Astrocyte of the cerebellum (primary cell): ENCODE results near the gene HEXD.
"Not testable (repeated sequence)": the region's sequence is repeated elsewhere in the genome, so short reads cannot be mapped to it uniquely, and the experiment has no call there.

ENCODE experiments used
- DNase-seq: peaks from one replicate; pipeline ENCODE4 v3.0.0-alpha.2; 2011; ENCODE audit warnings: low read depth
- H3K4me3 ChIP-seq: 2 replicates; pipeline ENCODE4 v1.5.1; 2011; ENCODE audit warnings: mild to moderate bottlenecking, low read depth, low read length, moderate library complexity
- CTCF ChIP-seq: IDR thresholded peaks from 2 replicates; pipeline ENCODE4 v1.5.1; 2012; ENCODE audit warnings: low read length, low read depth, moderate library complexity, mild to moderate bottlenecking; ENCODE audit errors: missing control alignments
- in situ Hi-C: cut with HindIII; loops from 2 replicates; pipeline ENCODE4 v1.10.0; 2017; ENCODE audit warnings: low sequenced_read_pairs

HEXD gene

GRCh38 chr17:82458885-82459424 is 40.8 kb downstream of the HEXD start:
- no peak for DNase-seq
- TF ChIP-seq CTCF: no peak
- peak overlapping the region; percentile 75 for H3K4me3 ChIP-seq
- in situ Hi-C loops: no loop called here

- DNase-seq, H3K4me3 ChIP-seq, in situ Hi-C loops: not testable (repeated sequence)
Measured at GRCh38 chr17:82459936-82460335, 41.8 kb downstream of the HEXD start.

- no peak for TF ChIP-seq CTCF
- no peak for DNase-seq
- in situ Hi-C loops: no loop called here
- no peak overlapping the region for H3K4me3 ChIP-seq
Measured at GRCh38 chr17:82461827-82462524, 43.8 kb downstream of the HEXD start.

GRCh38 chr17:82463391-82463790 is 45.2 kb downstream of the HEXD start:
- H3K4me3 ChIP-seq: no peak overlapping the region
- no peak for TF ChIP-seq CTCF
- DNase-seq: no peak
- in situ Hi-C loops: no loop called here

GRCh38 chr17:82463925-82464566 is 45.9 kb downstream of the HEXD start:
- no peak overlapping the region for H3K4me3 ChIP-seq
- no peak for TF ChIP-seq CTCF
- in situ Hi-C loops: no loop called here
- no peak for DNase-seq

- DNase-seq: no peak
- TF ChIP-seq CTCF: no peak
- in situ Hi-C loops: no loop called here
- no peak overlapping the region for H3K4me3 ChIP-seq
Measured at GRCh38 chr17:82464567-82464929, 46.4 kb downstream of the HEXD start.

GRCh38 chr17:82465023-82465603 is 47.0 kb downstream of the HEXD start:
- no peak overlapping the region for H3K4me3 ChIP-seq
- TF ChIP-seq CTCF: no peak
- DNase-seq: no peak
- in situ Hi-C loops: no loop called here
